NOMO-1 treated with dmso at 0.1 percent for 144 hours (cell line): ENCODE results near the gene HLA-DRA.

Experiments used
- DNase-seq: peaks from one replicate; lab custom pipeline; 2025; ENCODE audit not compliant: unreplicated experiment; lab: John Stamatoyannopoulos, UW

Gene HLA-DRA

DNA sequence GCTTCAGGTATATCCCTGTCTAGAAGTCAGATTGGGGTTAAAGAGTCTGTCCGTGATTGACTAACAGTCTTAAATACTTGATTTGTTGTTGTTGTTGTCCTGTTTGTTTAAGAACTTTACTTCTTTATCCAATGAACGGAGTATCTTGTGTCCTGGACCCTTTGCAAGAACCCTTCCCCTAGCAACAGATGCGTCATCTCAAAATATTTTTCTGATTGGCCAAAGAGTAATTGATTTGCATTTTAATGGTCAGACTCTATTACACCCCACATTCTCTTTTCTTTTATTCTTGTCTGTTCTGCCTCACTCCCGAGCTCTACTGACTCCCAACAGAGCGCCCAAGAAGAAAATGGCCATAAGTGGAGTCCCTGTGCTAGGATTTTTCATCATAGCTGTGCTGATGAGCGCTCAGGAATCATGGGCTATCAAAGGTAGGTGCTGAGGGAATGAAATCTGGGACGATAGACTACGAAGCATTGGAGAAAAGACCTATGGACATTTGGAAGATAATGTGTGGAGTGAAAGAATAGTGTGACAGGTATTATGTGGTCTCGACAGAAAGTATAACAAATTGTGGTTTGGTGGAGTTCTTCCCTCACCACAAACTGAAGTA lies at the start of gene HLA-DRA:
Gene HLA-DRA (plus strand): TSS at position 286 of the 613 bp plus-strand sequence. CDS start 64 bp downstream, at position 350.
- peak; percentile 86 for DNase-seq

DNA sequence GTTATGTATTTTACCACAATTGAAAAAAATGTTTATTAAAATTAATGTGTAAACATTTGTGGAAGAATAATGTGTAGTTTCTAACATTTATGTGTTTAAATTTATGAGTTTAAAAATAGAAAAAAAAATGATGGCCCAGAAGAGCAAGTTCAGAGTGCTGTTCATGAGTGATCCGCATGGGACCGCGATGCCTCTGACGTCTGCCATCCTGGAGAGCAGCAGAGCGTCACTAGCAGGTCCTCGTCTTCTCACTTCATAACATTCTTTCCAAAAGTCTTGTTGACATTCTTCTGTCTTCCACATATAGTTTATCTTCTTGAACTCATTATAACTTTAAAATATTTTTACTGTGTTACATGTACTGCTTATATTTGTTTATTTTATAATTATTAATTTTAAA lies 48.2 kb upstream of the HLA-DRA start:
- DNase-seq: no peak

DNA sequence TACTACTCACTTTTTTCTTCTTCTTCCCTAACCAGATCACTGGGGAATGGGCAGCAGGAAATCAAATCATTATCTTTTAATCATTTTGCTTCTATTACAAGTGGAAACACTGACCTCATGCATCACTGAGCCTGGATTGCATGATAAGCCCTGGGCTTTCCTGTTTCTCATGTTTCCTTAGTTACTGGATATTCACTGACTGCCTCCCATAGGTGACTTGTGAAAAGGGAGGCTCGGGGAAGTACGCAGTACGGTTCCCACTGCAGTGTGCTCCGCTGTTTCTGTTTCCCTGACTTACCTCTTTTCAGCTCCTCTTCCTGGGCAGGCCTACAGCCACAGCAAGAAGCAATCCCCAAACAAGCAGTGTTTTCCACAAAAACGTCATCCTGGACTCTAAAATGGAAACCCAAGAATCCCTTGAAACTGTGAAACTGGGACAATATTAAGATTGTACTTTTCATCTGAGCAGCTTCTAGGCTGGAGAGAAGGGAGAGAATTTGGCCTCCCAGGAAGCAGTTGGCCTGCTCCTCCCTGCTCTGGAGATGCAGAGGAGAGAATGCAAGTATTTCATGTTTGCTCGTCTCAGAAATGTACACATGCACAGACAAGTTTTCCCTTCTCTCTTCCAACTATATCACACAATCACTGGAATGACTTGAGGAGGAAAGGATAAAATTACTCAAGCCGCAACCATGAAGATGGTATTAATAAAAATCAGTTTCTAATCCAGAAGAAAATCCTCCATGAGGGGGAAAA lies 45.8 kb upstream of the HLA-DRA start:
- no peak for DNase-seq

DNA sequence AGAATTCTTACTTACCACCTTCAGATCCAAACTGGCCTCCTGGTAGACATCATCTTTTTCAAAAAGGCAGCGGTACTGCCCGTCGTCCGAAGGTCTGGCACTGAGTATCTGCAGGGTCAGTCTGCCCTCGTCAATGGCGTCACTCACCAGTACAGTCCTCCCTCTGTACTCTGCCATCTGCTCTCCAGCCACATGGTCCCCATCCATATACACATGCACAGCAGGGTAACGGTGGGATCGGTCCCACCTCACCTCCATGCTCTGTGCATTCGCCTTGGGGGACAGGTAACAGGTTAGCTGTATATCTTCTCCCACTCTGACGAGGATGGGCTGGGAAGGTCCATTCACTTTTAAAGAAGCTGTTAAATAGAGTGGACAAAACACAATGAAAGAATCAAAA lies 43.7 kb upstream of the HLA-DRA start:
- no peak for DNase-seq

DNA sequence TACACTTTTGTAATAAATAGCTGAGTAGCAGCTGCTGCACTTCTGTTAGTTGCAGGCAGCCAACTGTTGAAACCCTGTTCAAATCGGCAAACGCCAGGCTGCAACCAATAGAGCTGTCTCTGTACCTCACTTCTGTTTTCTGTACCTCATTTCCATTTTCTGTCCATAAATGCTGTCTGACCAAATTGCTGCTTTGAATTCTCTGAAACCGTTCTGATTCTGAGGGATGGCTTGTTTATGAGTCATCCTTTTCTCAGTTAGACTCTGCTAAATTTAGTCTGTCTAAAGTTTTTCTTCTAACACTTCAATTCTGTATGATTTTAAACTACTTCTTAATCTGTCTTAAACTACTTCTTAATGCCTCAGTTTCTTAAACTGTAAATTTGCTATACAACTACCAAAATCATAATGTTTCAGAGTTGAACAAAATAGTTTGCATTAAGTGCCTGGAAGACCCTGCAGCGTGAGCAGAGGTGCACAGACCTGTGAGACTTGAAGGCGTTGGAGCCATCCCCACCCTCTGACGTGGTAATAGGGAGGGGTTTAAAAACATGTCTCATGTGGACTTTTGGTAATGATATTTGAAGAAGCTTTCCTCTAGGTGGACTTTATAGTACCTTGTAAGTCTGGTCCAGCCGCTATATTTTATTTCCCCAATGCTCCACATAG lies 42.3 kb upstream of the HLA-DRA start:
- DNase-seq: peak; percentile 29

DNA sequence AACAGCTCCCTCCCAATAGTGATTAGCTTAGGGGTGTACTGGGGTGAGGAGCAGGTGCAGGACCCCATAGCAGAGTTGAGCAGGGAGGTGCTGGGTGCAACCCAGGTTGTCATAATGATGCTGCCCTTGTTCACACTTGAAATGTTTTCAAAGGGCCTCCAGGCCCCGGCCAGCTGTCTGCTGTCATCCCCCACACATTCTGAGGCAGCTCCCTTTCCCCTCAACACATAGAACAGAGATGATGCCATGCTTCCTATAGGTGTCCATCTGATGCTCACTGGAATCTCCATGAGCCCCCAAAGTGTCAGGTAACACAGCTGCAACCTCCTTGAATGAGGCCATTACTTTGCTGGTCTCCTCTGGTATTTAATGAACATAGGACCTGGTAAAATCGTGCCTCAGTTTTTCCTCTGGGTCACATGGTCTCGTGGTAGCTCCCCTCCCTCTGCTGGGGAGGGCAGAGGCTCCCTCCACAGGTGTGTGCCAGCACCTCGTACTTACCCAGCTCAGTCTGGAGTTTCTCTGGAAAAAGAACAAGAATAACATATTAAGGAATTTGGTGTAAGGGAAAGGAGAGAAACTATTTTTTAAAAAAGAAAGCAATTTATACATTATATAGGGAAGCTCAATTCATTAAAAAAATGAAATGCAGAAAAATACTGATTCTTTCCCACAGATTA lies 38.3 kb upstream of the HLA-DRA start:
- DNase-seq: no peak

DNA sequence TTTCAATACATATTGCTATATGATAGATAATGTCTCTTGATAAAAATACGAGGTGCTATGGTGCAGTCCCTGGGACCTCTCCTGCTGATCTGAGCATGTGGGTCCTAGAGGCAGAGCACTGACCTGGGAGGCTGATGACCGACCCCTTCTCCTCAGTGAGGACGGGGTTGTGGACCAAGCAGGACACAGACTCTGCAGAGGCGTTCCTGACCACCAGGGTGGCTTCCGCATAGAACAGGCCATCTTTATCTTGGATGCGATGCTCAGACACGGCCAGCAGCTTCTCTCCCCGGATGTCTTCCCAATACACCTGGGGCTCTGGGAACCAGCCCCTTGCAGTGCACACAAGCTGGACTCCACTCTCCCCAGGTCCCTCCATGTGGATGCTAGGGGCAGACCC lies 36.9 kb upstream of the HLA-DRA start:
- DNase-seq: no peak

DNA sequence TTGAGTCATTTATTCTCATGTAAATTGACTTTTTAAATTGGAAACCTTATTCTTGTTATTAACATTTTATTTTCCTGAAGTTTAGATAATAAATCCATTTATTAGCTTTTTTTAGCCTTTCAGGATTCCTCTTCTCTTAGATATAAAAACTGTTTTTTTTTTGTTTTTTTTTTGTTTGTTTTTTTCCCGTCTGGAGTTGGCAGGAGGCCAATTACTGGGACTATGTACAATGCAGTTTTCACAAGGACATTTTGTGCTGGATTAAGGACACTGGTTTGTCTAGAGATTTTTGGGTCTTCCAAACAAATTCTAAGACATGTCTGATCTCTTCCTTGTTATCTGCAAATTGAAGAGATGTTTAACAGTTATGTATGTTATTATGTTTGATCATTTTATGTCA lies 34.0 kb upstream of the HLA-DRA start:
- DNase-seq: no peak

DNA sequence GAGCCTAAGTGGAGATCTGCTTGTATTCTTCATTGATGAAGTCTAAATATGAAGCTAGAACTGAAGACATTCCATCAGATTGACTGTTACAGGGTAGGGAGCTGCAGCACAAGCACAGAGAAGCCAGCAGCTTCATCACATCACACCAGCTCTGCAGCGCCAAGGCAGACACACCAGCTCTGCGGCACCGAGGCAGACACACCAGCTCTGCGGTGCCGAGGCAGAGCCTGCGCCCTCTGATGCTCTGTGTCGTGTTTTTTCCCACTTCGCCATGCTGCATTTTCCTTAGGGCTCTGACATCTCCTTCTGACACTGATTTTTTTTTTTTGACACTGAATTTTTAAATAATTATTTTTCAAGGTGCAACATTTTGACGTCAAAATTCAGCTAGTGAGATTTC lies 33.5 kb upstream of the HLA-DRA start:
- no peak for DNase-seq

DNA sequence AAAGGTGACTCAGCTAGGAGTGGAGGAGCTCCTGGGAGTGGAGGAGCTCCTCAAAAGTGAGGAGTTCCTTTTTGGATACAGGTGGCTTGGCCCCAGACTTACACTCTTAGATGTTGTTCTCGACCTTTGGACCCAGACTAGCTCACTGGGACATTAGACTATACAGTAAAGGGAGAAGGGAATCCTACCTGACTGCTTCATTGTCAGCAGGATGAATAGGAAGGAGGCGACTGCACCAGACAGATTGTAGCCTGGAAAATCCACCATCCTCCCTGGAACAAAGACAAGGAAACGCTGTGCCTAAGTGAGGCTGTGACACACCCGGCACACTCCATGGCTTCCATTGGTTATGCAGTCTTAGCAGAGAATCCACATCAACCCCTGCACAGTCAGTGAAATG lies 32.8 kb upstream of the HLA-DRA start, which contains the start of gene BTNL2:
Gene BTNL2 (minus strand): TSS at position 325 of the 400 bp plus-strand sequence. CDS start 58 bp downstream, at position 267.
- no peak for DNase-seq

DNA sequence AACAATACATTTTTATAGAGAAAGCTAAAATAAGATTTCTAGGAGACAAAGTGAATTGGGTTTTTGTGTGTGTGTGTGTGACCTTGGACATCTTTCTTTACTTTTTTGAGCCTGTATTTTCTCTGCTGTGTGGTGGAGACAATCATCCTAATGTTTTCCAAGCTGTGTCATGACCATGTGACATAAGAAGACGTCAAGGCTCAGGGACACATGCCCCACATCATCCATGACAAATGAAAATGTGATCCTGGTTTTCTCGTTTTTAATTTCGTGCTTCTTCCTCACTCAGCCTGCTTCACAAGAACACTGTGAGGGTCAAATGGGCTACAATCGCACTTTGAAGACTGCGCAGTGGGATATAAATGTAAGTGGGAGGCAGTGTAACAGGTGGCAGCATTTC lies 28.8 kb upstream of the HLA-DRA start:
- DNase-seq: no peak

DNA sequence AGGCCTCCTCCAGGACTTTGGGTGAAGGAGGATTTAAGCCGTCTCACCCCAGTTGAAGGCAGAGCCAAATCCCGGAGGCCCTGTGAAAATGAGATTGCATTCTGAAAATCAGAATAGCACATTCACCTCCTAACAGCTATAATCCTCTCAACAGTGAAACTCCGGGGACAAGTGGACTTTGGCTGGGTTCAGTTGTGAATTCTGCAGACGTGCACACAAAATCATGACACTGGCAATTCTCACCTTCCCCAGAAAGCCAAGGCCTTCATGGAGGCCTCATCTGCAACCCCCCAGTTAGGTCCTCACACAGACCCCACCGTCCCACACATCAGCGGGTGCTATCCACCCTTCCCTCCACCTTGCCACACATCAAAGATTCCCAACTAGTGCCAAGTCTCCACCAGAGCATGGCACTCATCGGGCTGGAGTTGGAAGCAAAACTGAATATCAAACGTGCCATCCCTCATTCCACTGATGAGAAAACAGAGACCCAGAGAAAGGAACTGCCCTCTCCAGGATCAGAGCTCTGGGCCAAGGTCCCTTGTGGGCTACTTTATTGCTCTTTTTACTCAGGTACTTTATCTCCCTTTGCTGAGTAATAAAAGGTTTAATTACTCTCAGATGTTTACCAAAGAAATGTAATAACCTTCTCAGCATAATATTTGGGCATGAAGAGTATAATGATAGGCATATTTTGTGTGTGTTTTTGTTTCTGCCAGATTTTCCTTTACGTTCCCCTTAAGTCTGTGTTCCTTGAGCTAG lies 27.9 kb upstream of the HLA-DRA start:
- no peak for DNase-seq

DNA sequence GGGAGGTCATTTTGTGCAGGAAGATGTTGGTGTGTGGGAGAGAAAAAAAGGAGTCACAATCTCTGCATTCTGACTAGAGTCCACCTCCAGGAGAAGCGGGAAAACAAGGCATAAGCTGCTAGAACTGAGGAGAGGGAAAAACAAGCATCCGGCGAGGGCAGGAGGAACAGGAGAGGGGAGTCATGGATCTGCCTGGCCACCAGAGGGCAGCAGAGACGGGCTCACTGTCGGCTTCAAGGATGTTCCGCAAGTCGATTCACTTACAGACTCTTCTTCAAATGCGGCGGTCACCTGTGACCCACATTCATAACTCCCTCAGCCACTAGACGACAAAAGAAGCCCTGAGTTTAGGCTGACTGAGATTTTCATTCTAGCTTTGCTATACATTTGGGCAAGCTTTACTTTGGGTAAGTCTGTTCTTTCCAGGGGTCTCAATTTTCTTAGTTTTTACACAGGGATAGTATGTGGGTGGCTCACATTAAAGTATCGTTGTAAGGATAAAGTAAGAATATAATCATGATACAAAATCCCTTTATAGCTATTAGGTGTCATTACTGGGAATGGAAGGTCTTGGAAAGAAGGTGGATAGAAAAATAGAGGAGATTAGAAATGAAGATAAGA lies 26.1 kb upstream of the HLA-DRA start:
- DNase-seq: peak; percentile 66

DNA sequence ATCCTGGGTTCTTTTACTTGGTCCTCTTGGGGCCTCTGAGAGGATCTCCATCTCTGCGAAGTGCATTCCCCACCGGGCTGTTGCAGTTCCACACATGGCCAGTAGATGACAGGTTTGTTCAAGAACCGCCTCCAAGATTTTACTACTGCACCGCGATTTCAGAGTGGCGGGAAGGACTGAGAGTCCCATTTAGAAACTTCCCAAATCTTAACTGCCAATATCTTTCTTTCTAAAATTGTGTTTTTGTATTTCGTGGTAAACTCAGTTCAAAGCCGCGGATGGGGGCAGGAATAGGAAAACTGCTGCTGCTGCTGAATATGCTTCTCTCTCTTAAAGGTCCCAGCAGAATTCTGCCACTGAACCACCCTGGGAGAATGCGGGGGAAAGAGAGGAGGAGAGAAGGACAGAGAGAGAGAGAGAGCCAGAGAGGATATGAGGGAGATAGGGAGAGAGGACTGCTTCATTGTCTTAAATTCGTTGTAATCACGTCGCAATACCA lies 24.1 kb upstream of the HLA-DRA start:
- peak; percentile 35 for DNase-seq

DNA sequence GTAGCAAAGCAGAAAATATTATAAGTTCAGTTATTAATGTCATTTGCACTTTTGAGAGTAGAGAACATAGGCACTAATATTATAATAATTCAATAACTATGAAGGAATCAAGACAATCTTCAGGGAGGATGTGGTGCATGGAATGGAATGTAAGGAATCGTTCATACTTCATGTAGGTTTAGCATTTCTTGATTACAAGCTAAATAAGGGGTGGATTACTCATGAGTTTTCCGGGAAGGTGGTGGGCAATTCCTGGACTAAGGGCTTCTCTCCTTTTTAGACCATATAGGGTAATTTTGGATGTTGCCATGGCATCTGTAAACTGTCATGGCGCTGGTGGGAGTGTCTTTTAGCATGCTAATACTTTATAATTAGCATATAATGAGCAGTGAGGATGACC lies 23.7 kb upstream of the HLA-DRA start:
- no peak for DNase-seq

DNA sequence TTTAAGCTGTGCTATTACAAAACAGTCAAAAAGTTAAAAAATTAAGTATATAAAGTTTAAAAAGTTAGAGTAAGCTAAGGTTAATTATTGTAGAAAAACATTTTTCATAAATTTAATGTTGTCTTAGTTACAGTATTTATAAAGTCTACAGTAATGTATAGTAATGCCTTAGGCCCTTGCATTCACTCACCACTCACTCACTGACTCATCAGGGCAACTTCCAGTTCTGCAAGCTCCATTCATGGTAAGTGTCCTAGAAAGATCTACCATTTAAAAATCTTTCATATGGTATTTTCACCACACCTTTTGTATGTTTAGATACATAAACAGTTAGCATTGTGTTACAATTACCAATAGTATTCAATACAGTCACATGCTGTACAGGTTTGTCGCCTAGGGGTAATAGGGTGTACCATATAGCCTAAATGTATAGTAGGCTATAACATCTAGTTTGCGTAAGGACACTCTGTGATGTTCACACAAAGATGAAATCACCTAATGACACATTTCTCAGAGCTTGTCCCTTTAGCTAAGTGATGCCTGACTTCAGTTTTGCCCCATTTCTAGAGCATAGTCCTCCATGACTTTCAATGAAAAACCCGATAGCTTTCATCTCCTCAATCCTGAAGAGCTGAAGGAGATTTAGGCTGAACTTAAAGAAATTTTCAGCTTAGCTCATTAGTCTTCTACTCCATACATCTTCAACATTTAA lies 14.9 kb upstream of the HLA-DRA start:
- DNase-seq: no peak

DNA sequence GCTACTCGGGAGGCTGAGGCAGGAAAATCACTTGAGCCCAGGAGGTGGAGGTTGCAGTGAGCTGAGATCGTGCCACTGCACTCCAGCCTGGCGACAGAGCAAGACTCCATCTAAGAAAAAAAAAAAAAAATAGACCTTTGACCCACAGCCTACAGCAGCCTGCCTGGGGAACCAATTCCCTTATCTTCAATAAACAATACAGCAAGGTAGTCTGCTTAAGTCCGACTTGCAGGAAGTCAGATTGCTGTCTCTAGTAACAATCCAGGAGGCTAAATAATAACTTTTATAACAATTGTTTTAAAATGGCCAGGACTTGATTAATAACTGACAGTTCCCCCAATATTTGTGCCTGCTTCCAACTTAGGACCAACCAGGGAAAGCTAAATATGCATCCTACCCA lies 13.3 kb upstream of the HLA-DRA start:
- DNase-seq: no peak

DNA sequence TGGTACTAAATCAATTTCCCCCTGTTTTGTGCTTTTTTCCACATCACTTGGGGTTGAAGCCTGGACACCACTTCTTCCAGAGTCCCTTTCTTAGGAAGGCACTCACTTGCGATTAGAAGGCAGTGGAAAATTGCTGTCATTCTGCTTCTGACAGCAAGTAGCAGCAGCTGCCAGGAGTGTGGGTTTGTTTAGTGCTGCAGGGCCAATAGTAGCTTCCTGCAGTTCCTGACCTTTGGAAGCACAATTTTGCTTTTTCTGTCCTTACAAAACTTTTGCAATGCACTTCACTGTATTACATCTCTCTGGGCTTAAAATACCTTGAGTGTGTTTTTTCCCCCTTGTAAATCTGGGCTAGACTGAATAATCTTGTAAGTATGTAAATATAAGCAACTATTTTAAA lies 12.5 kb upstream of the HLA-DRA start:
- DNase-seq: no peak

DNA sequence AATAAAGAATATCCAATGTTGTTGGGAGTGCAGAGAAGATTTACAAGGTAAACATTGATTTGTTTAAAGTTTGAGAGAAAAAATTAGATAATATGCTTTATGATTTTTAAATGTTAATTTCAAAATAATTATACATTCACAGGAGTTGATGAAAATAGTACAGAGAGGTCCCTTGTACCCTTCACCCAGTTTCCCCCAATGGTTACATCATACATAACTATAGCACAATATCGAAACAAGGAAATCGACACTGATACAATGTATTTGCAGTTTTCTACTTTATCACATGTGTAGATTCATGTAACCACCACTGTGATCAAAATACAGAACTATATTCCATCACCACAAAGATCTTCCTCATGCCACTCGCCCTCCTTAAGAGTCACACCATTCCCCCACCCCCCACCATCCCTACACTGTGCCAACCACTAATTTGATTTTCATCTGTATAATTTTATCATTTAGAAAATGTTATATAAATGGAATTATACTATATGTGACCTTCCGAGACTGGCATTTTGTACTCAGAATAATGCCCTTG lies 11.7 kb upstream of the HLA-DRA start:
- DNase-seq: no peak
